Fibroblast of lung (primary cell): Measurements from ENCODE around the gene MAD2L1.

Experiments
- EZH2 ChIP-seq: IDR thresholded peaks from 2 replicates; pipeline ENCODE4 v1.5.1; 2012; ENCODE audit warnings: low read length, control low read depth, mild to moderate bottlenecking; ENCODE audit errors: missing control alignments
- TF ChIP-seq, protein P1 (sequence below), 2 donors: IDR thresholded peaks in 1 of 2; conservative IDR thresholded peaks in 1 of 2; 1 replicate in 1 of 2; 2 replicates in 1 of 2; pipeline ENCODE4 v1.5.1; 2011 to 2012; ENCODE audit warnings: low read length in 2 of 2, control low read depth in 1 of 2, inconsistent platforms in 1 of 2, low read depth in 1 of 2, mild to moderate bottlenecking in 1 of 2

DNA sequence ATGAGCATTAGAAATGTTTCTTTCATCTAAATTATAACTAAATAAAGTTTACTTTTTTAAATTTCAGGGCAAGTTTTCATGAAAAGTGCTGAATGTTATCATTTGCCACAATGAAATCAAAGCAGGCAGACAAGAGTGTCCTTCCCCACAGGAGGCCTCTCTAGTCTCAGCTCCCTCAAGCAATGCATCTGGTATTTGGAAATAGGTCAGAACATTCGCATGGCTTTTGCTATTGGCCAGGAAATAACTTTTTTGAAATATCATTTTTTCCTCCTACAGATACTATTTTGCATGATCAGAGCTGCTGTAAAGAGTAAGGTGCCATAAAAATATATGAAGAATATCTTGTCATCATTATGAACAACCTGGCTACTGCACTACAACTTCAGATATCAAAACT, 41.1 kb downstream of the MAD2L1 start:
- TF ChIP-seq, protein P1, sequence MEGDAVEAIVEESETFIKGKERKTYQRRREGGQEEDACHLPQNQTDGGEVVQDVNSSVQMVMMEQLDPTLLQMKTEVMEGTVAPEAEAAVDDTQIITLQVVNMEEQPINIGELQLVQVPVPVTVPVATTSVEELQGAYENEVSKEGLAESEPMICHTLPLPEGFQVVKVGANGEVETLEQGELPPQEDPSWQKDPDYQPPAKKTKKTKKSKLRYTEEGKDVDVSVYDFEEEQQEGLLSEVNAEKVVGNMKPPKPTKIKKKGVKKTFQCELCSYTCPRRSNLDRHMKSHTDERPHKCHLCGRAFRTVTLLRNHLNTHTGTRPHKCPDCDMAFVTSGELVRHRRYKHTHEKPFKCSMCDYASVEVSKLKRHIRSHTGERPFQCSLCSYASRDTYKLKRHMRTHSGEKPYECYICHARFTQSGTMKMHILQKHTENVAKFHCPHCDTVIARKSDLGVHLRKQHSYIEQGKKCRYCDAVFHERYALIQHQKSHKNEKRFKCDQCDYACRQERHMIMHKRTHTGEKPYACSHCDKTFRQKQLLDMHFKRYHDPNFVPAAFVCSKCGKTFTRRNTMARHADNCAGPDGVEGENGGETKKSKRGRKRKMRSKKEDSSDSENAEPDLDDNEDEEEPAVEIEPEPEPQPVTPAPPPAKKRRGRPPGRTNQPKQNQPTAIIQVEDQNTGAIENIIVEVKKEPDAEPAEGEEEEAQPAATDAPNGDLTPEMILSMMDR (conservative IDR thresholded peaks at IDR 0.05 in 1 of 2, IDR thresholded peaks at IDR 0.05 in 1 of 2; ENCODE audit: low read depth in 1 of 2, low read length in 2 of 2): no peak
- TF ChIP-seq EZH2: no peak
